Lower leg skin (tissue), 3 donors: Measurements from ENCODE around the gene TBATA.

Source experiments
- POLR2A ChIP-seq, 2 donors: fragments of 450-650 bp; IDR thresholded peaks; one replicate each; pipeline ENCODE4 v1.6.1; 2016 to 2017; ENCODE audit warnings: antibody characterized with exemption in 2 of 2, mild to moderate bottlenecking in 1 of 2, moderate library complexity in 1 of 2
- TF ChIP-seq, protein P1 (sequence below), 3 donors: fragments of 450-650 bp; IDR thresholded peaks; one replicate each; pipeline ENCODE4 v1.5.1; 2016; ENCODE audit warnings: antibody characterized with exemption in 3 of 3, mild to moderate bottlenecking in 3 of 3, moderate library complexity in 2 of 3

- TF ChIP-seq POLR2A (IDR thresholded peaks at IDR 0.05): no peak
- TF ChIP-seq, protein P1, sequence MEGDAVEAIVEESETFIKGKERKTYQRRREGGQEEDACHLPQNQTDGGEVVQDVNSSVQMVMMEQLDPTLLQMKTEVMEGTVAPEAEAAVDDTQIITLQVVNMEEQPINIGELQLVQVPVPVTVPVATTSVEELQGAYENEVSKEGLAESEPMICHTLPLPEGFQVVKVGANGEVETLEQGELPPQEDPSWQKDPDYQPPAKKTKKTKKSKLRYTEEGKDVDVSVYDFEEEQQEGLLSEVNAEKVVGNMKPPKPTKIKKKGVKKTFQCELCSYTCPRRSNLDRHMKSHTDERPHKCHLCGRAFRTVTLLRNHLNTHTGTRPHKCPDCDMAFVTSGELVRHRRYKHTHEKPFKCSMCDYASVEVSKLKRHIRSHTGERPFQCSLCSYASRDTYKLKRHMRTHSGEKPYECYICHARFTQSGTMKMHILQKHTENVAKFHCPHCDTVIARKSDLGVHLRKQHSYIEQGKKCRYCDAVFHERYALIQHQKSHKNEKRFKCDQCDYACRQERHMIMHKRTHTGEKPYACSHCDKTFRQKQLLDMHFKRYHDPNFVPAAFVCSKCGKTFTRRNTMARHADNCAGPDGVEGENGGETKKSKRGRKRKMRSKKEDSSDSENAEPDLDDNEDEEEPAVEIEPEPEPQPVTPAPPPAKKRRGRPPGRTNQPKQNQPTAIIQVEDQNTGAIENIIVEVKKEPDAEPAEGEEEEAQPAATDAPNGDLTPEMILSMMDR (IDR thresholded peaks at IDR 0.05): no peak
These were observed 47.0 kb upstream of the TBATA start for GRCh38 chr10:70832221-70832620.
